ENCODE measurements around the gene TXNDC11. TPM values are rescaled to one million over a fixed set of nuclear protein-coding genes. Genes with fewer than 3 reads are reported as not detected.

The TXNDC11 gene
- total RNA-seq, 2 experiments from 2014 or later = 27.3 to 28.3 TPM

DNA sequence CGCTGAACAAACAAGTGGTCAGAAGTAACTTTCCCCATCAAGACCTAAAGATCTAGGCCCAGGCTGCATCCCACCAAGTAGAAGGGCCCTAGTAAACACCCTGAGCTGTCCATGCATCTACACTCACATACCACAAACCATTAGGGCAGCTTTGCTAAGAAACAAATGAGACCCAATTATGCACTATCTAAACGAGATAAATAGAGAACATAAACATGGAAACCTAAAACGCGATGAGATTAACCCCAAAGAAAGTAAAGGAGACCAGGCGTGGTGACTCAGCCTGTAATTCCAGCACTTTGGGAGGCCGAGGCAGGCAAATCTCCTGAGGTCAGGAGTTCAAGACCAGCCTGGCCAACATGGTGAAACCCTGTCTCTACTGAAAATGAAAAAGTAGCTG lies 5.8 kb downstream of the TXNDC11 start:
- no peak overlapping the region for H3K4me3 Mint-ChIP-seq
- H3K27ac Mint-ChIP-seq = no peak overlapping the region
- H3K9me3 Mint-ChIP-seq (ENCODE audit: low read depth) = no peaks in the 10 kb centered on the region
- ATAC-seq (no peak), DNase-seq (no peak)
- H3K36me3 Mint-ChIP-seq (ENCODE audit: low read depth) = peaks cover 44% of the 10 kb centered on the region
- ChIA-PET POLR2A (interaction anchor here (0.6 kb wide), 1 partner anchor 39 kb away, joined by 4 read pairs; no protein-coding TSS in a partner anchor), CTCF (interaction anchor here (2.0 kb wide), 1 partner anchor 22 kb away, joined by 9 read pairs; no protein-coding TSS in a partner anchor)
- intact Hi-C loops (cut with DNase I, micrococcal nuclease) = no loop called here
- no peaks in the 10 kb centered on the region for H3K27me3 Mint-ChIP-seq
- peaks cover 61% of the 10 kb centered on the region for H3K4me1 Mint-ChIP-seq

DNA sequence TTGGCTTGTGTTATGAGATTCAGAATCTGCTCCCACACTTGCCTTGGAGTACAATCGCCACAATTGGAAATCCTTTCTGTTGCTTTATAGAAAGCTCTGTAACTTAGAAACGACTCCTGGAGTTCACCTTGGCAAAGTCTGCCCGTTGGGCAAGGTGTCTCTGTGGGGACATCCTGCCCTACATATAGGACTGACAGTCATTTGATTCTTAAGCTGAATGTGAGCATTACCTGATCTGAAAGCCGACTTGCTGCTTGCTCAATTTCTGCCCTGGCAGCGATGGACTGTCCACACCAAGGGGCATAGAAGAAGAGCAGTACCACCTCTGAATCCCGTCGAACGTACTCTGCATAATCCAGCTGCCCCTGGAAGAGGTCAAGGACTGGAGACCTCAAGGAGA lies 6.9 kb downstream of the TXNDC11 start:
- peaks cover 47% of the 10 kb centered on the region for H3K36me3 Mint-ChIP-seq (ENCODE audit: low read depth)
- POLR2A ChIA-PET = interaction anchor here (0.8 kb wide), 1 partner anchor 332 kb away, joined by 4 read pairs; no protein-coding TSS in a partner anchor
- no peak for DNase-seq

DNA sequence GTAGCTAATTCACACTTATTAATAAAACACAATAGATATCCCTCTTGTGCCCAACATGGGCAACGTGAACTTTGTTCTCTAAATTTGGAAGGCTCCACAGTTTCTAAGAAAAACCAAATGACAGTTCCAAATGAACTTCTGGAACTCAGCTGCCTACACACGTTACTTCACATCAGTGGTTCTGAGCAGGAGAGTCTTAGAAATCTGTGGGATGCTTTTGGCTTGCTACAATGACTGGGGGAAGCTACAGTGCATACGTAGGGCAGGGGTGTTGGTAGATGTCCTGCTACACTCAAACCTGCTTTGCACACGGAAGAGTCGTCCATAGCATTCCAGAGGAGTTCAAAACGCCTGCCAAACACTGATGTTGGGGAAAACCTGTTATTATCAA lies 8.0 kb downstream of the TXNDC11 start:
- Mint-ChIP-seq H3K27me3 (no peaks in the 10 kb centered on the region), H3K9me3 (ENCODE audit: low read depth) (no peaks in the 10 kb centered on the region), H3K36me3 (ENCODE audit: low read depth) (peaks cover 55% of the 10 kb centered on the region), H3K4me3 (no peak overlapping the region), H3K4me1 (peaks cover 51% of the 10 kb centered on the region), H3K27ac (peak overlapping the region; percentile 23)
- ChIA-PET POLR2A (interaction anchor here (0.7 kb wide), 1 partner anchor 56 kb away, joined by 4 read pairs; no protein-coding TSS in a partner anchor), CTCF (interaction anchor here (0.6 to 1.4 kb wide), 7 partner anchors 8 to 247 kb away, joined by 3 to 11 read pairs (median 3); partner anchors contain the start of genes TXNDC11 and ZC3H7A)
- DNase-seq (no peak), ATAC-seq (peak; percentile 8)
- intact Hi-C loops (cut with DNase I, micrococcal nuclease) = no loop called here

More for the DNA sequence above, 6.9 kb downstream of the TXNDC11 start:
- Mint-ChIP-seq H3K9me3 (ENCODE audit: low read depth) (no peaks in the 10 kb centered on the region), H3K4me3 (no peak overlapping the region), H3K4me1 (peaks cover 55% of the 10 kb centered on the region), H3K27ac (peak overlapping the region; percentile 42), H3K27me3 (no peaks in the 10 kb centered on the region)
- intact Hi-C loops (cut with DNase I, micrococcal nuclease) = no loop called here
- no peak for ATAC-seq
- CTCF ChIA-PET = interaction anchor here (0.8 to 2.0 kb wide), 2 partner anchors 17 to 21 kb away, joined by 3 to 9 read pairs; no protein-coding TSS in a partner anchor

DNA sequence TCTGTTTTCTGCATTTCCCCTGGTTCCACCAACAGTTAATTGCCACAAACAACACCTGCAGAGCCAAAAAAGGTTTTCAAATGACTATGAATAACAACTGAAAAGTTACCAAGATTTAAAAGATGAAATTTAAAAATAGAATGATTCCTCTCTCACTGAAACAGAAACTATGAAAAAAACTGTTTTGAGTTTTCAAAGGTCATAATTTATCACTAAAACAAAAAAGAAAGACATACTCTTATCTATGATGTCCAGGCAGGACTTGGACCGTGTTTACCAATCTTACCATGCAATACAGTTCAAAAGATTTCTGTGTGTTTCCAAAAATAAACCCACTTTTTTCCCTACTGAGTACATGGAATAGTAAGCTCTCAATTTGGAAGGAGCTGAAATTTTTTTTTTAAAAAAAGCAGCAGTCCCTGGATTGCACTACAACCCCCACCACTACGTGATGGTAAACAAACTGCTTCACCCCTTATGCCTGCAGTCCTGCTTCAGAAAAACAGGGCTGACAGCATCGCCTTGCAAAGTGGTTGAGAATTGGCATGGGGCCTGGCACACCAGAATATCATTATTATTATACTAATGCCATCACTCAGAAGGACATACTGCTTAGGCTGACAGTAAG lies 8.5 kb downstream of the TXNDC11 start:
- H3K4me1 Mint-ChIP-seq = peaks cover 51% of the 10 kb centered on the region
- ChIA-PET CTCF (interaction anchor here (0.7 to 1.4 kb wide), 4 partner anchors 9 to 64 kb away, joined by 3 to 11 read pairs (median 3); partner anchors contain the start of genes TXNDC11 and ZC3H7A), POLR2A (interaction anchor here (0.7 kb wide), 1 partner anchor 55 kb away, joined by 4 read pairs; no protein-coding TSS in a partner anchor)
- no peaks in the 10 kb centered on the region for H3K9me3 Mint-ChIP-seq (ENCODE audit: low read depth)
- H3K4me3 Mint-ChIP-seq = no peak overlapping the region
- intact Hi-C loops (cut with DNase I, micrococcal nuclease) = no loop called here
- H3K27ac Mint-ChIP-seq = peak overlapping the region; percentile 74
- ATAC-seq (peak; percentile 23), DNase-seq (no peak)
- peaks cover 60% of the 10 kb centered on the region for H3K36me3 Mint-ChIP-seq (ENCODE audit: low read depth)
- H3K27me3 Mint-ChIP-seq = no peaks in the 10 kb centered on the region

DNA sequence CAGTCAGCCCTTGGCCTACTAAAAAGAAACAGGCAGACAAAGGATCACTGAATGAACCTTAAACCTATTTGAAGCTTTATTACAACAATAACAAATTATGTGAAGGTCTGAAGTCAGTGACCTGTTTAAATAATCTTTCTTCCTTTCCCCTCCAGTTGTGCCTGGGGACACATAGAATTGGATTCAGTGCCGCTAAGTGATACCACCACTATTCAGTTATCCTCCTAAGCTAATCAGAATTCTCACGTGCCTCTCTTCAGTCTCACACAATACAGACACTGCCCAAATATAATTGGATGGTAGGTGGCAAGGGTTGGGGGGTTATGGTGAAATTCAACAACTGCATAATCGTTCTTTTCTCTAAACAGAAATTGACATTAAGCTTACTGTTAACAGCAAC lies 11.4 kb downstream of the TXNDC11 start:
- intact Hi-C loops (cut with DNase I, micrococcal nuclease) = no loop called here
- Mint-ChIP-seq H3K27ac (no peak overlapping the region), H3K4me1 (peaks cover 43% of the 10 kb centered on the region), H3K9me3 (ENCODE audit: low read depth) (no peaks in the 10 kb centered on the region), H3K36me3 (ENCODE audit: low read depth) (peaks cover 61% of the 10 kb centered on the region), H3K27me3 (no peaks in the 10 kb centered on the region), H3K4me3 (no peak overlapping the region)
- CTCF ChIA-PET = interaction anchor here (0.7 to 1.5 kb wide), 3 partner anchors 13 to 337 kb away, joined by 3 to 6 read pairs (median 5); partner anchors contain the start of gene ZC3H7A
- DNase-seq (no peak), ATAC-seq (no peak)
- POLR2A ChIA-PET = interaction anchor here (1.1 kb wide), 1 partner anchor 11 kb away, joined by 4 read pairs; the partner anchor contains the start of gene TXNDC11

DNA sequence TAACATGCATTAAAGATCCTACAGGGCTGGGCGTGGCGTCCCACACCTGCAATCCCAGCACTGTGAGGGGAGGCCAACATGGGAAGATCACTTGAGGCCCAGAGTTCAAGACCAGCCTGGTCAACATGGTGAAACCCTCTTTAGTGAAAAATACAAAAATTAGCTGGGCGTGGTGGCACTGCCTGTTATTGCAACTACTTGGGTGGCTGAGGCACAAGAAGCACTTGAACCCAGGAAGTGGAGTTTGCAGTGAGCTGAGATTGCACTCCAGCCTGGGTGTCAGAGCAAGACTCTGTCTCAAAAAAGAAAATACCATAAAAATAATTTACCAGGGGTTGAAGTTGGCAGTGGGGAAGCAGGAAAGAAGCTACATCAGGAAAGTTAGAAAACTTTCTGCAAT lies 12.9 kb downstream of the TXNDC11 start:
- ATAC-seq = no peak
- H3K4me1 Mint-ChIP-seq = peaks cover 42% of the 10 kb centered on the region
- H3K9me3 Mint-ChIP-seq (ENCODE audit: low read depth) = no peaks in the 10 kb centered on the region
- H3K4me3 Mint-ChIP-seq = no peak overlapping the region
- no peak for DNase-seq
- POLR2A ChIA-PET = no interaction called here
- CTCF ChIA-PET = interaction anchor here (1.6 kb wide), 1 partner anchor 15 kb away, joined by 6 read pairs; no protein-coding TSS in a partner anchor
- H3K36me3 Mint-ChIP-seq (ENCODE audit: low read depth) = peaks cover 58% of the 10 kb centered on the region
- intact Hi-C loops (cut with DNase I, micrococcal nuclease) = loop anchor here in 1 of 2 experiments (2.0 kb wide), 1 partner anchor 45 kb away; no protein-coding TSS in a partner anchor
- H3K27ac Mint-ChIP-seq = peak overlapping the region; percentile 4
- H3K27me3 Mint-ChIP-seq = no peaks in the 10 kb centered on the region

DNA sequence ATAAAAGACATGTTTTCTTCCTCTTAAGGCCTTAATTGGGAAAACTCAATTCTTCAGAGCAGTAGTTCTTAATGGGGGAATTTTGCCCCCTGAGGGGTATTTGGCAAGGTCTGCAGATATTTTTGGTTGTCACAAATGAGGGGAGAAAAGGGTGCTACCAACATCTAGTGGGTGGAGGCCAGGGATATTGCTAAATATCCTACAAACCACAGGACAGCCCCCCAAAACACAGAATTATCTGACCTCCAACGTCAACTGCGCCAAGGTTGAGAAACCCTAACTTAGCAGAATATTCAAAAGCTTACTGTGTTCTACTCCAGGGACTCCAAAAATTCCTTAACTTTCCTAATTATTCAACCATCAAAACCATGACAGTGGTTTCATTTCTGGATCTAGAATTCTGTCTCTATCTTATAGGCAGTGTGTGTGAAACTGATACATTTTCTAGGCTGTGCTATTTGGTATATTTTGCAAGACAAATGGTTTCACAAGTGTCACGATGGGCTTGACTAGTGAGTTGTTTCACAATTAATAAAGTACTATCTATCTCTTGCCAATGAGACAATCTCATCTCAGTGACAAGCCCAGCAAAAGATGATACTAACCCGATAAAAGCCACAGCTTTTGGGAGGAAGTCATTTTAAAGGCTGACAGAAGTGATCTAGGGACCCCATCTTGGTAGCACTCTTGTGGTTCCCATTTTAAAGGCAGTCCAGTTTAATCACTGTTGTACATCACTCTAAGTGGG lies 14.7 kb downstream of the TXNDC11 start:
- H3K36me3 Mint-ChIP-seq (ENCODE audit: low read depth) = peaks cover 45% of the 10 kb centered on the region
- no peaks in the 10 kb centered on the region for H3K9me3 Mint-ChIP-seq (ENCODE audit: low read depth)
- H3K27me3 Mint-ChIP-seq = no peaks in the 10 kb centered on the region
- ATAC-seq (peak; percentile 85), DNase-seq (no peak)
- H3K4me3 Mint-ChIP-seq = no peak overlapping the region
- H3K4me1 Mint-ChIP-seq = peaks cover 30% of the 10 kb centered on the region
- H3K27ac Mint-ChIP-seq = peak overlapping the region; percentile 47
- ChIA-PET CTCF (interaction anchor here (0.8 to 1.6 kb wide), 2 partner anchors 58 to 85 kb away, joined by 3 read pairs; no protein-coding TSS in a partner anchor), POLR2A (interaction anchor here (0.8 to 1.1 kb wide), 2 partner anchors 9 to 15 kb away, joined by 4 to 5 read pairs; partner anchors contain the start of gene TXNDC11)
- intact Hi-C loops (cut with DNase I, micrococcal nuclease) = loop anchor here in 1 of 2 experiments (2.0 kb wide), 1 partner anchor 43 kb away; no protein-coding TSS in a partner anchor

DNA sequence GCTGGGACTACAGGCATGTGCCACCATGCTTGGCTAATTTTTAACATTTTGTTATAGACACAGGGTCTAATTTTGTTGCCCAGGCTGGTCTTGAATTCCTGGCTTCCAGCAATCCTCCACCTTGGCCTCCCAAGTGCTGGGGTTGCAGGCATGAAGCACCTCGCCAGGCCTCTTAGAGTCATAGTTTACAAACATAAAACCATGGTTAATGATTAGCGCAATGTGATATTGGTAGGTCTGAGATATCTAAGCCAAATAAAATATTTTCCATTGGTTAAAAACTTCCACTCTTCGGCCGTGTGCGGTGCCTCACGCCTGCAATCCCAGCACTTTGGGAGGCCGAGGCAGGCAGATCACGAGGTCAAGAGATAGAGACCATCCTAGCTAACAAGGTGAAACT lies 16.6 kb downstream of the TXNDC11 start:
- Mint-ChIP-seq H3K9me3 (ENCODE audit: low read depth) (no peaks in the 10 kb centered on the region), H3K27me3 (no peaks in the 10 kb centered on the region), H3K4me3 (no peak overlapping the region), H3K4me1 (peaks cover 28% of the 10 kb centered on the region), H3K27ac (no peak overlapping the region), H3K36me3 (ENCODE audit: low read depth) (peaks cover 41% of the 10 kb centered on the region)
- ChIA-PET POLR2A (no interaction called here), CTCF (interaction anchor here (0.7 to 1.2 kb wide), 3 partner anchors 11 to 40 kb away, joined by 3 to 4 read pairs (median 4); no protein-coding TSS in a partner anchor)
- intact Hi-C loops (cut with DNase I, micrococcal nuclease) = no loop called here
- DNase-seq = no peak
- ATAC-seq = no peak

DNA sequence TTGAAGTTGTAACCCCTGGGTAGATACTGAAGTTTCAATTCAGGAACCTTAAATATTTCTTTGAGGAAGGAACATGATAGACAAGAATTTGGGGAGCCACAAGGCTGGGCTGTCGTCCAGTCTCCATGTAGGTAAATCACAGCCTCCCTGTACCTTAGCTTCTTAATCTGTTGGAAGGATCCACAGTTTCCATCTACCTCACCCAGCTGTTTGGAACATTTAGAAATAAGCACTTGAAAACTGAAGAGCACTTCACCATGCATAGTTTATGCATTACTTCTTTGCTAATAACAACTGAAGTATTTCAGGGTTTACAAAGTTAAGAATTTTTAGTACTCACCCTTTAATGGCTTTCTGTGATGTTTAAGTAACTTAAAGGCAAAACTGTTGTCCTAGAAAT lies 17.2 kb downstream of the TXNDC11 start:
- no peaks in the 10 kb centered on the region for H3K9me3 Mint-ChIP-seq (ENCODE audit: low read depth)
- H3K36me3 Mint-ChIP-seq (ENCODE audit: low read depth) = peaks cover 43% of the 10 kb centered on the region
- H3K4me3 Mint-ChIP-seq = no peak overlapping the region
- ChIA-PET CTCF (interaction anchor here (0.7 to 1.2 kb wide), 4 partner anchors 10 to 318 kb away, joined by 3 to 4 read pairs (median 4); no protein-coding TSS in a partner anchor), POLR2A (interaction anchor here (0.6 kb wide), 2 partner anchors 331 to 756 kb away, joined by 3 read pairs; no protein-coding TSS in a partner anchor)
- intact Hi-C loops (cut with DNase I, micrococcal nuclease) = no loop called here
- H3K27me3 Mint-ChIP-seq = no peaks in the 10 kb centered on the region
- DNase-seq = no peak
- no peak for ATAC-seq
- H3K27ac Mint-ChIP-seq = no peak overlapping the region
- peaks cover 27% of the 10 kb centered on the region for H3K4me1 Mint-ChIP-seq

DNA sequence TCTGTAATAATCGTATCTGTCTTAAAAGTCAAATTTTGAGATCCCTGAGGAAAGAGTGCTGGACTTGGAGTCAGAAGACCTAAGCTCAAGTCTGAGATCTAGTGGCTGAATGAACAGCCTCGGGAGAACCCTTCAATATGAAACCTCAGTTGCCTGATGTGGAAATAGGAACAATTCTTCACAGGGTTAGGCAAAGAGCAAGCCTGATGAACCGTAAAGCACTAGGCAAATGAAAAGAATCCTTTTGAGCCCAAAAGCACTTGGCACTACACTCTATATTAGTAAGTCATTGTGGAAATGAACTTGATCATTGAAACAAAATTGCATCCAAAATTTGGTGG lies 20.2 kb downstream of the TXNDC11 start:
- peaks cover 3% of the 10 kb centered on the region for H3K4me1 Mint-ChIP-seq
- CTCF ChIA-PET = interaction anchor here (0.8 kb wide), 1 partner anchor 12 kb away, joined by 3 read pairs; no protein-coding TSS in a partner anchor
- H3K27ac Mint-ChIP-seq = no peak overlapping the region
- ATAC-seq (no peak), DNase-seq (no peak)
- no peaks in the 10 kb centered on the region for H3K27me3 Mint-ChIP-seq
- H3K9me3 Mint-ChIP-seq (ENCODE audit: low read depth) = no peaks in the 10 kb centered on the region
- POLR2A ChIA-PET = no interaction called here
- peaks cover 25% of the 10 kb centered on the region for H3K36me3 Mint-ChIP-seq (ENCODE audit: low read depth)
- no peak overlapping the region for H3K4me3 Mint-ChIP-seq
- intact Hi-C loops (cut with DNase I, micrococcal nuclease) = no loop called here

Measured in activated CD4-positive, alpha-beta T cell treated with anti-CD3 and anti-CD28 coated beads for 36 hours (primary cell).